ENCODE measurements around the gene RAP1GAP2. TPM values are rescaled to one million over a fixed set of nuclear protein-coding genes. Genes with fewer than 3 reads are reported as not detected.

The RAP1GAP2 gene
- total RNA-seq, 2 experiments from 2014 or later: 0.31 to 0.50 TPM

DNA sequence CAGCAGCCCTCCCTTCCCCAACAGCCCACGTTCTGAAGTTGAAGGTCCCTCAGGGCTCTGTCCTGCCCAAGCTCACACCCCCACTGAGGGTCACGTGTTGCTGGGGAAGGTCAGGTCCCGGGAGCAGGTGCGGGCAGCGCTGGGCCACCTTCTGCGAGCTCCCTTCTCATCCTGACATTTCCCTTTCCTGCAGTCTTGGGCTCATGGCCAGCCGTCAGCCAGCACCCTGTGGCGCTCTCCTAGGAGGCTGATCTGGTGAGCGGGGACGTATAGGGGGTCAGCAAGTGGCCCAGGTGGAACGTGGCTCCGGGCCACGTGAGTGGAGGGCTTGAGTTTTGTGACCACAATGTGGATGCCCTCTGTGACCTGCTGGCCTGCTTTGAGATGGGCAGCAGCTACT lies 73.4 kb downstream of the RAP1GAP2 start:
- no peak for ATAC-seq
- H3K9me3 Mint-ChIP-seq: no peaks in the 10 kb centered on the region
- POLR2A ChIA-PET: no interaction called here
- H3K4me1 Mint-ChIP-seq (ENCODE audit: low read depth): no peaks in the 10 kb centered on the region
- no peak overlapping the region for H3K4me3 Mint-ChIP-seq
- H3K36me3 Mint-ChIP-seq (ENCODE audit: low read depth): no peaks in the 10 kb centered on the region
- CTCF ChIA-PET: no interaction called here
- no peak overlapping the region for H3K27ac Mint-ChIP-seq
- intact Hi-C loops (cut with micrococcal nuclease): no loop called here
- no peaks in the 10 kb centered on the region for H3K27me3 Mint-ChIP-seq
- no peak for DNase-seq
- TF ChIP-seq, protein P1, sequence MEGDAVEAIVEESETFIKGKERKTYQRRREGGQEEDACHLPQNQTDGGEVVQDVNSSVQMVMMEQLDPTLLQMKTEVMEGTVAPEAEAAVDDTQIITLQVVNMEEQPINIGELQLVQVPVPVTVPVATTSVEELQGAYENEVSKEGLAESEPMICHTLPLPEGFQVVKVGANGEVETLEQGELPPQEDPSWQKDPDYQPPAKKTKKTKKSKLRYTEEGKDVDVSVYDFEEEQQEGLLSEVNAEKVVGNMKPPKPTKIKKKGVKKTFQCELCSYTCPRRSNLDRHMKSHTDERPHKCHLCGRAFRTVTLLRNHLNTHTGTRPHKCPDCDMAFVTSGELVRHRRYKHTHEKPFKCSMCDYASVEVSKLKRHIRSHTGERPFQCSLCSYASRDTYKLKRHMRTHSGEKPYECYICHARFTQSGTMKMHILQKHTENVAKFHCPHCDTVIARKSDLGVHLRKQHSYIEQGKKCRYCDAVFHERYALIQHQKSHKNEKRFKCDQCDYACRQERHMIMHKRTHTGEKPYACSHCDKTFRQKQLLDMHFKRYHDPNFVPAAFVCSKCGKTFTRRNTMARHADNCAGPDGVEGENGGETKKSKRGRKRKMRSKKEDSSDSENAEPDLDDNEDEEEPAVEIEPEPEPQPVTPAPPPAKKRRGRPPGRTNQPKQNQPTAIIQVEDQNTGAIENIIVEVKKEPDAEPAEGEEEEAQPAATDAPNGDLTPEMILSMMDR (IDR thresholded peaks at IDR 0.05): no peak

GRCh38 chr17:2871205-2871604 lies 75.0 kb downstream of the RAP1GAP2 start:
- ChIA-PET CTCF (no interaction called here), POLR2A (no interaction called here)
- Mint-ChIP-seq H3K36me3 (ENCODE audit: low read depth) (no peaks in the 10 kb centered on the region), H3K27me3 (no peaks in the 10 kb centered on the region), H3K4me3 (no peak overlapping the region), H3K4me1 (ENCODE audit: low read depth) (no peaks in the 10 kb centered on the region), H3K9me3 (no peaks in the 10 kb centered on the region), H3K27ac (no peak overlapping the region)
- DNase-seq (no peak), ATAC-seq (no peak)
- TF ChIP-seq, protein P1 (IDR thresholded peaks at IDR 0.05): no peak
- intact Hi-C loops (cut with micrococcal nuclease): no loop called here

DNA sequence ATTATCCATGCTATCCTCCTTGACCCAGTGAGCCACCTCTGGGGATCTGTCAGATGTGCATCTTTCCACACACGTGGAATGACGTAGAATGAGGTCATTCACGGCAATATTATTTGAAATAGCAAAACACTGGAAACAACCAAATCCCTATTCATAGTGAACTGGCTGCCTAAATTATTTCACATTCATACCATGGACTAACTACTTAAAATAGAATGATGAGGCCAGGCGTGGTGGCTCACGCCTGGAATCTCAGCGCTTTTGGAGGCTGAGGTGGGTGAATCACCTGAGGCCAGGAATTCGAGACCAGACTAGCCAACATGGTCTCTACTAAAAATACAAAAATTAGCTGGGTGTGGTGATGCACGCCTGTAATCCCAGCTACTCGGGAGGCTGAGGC lies 75.5 kb downstream of the RAP1GAP2 start:
- TF ChIP-seq, protein P1 (IDR thresholded peaks at IDR 0.05): no peak
- H3K27ac Mint-ChIP-seq: no peak overlapping the region
- ChIA-PET POLR2A (no interaction called here), CTCF (no interaction called here)
- no peaks in the 10 kb centered on the region for H3K9me3 Mint-ChIP-seq
- intact Hi-C loops (cut with micrococcal nuclease): no loop called here
- no peak overlapping the region for H3K4me3 Mint-ChIP-seq
- no peaks in the 10 kb centered on the region for H3K4me1 Mint-ChIP-seq (ENCODE audit: low read depth)
- no peaks in the 10 kb centered on the region for H3K27me3 Mint-ChIP-seq
- no peak for DNase-seq
- no peak for ATAC-seq
- H3K36me3 Mint-ChIP-seq (ENCODE audit: low read depth): no peaks in the 10 kb centered on the region

DNA sequence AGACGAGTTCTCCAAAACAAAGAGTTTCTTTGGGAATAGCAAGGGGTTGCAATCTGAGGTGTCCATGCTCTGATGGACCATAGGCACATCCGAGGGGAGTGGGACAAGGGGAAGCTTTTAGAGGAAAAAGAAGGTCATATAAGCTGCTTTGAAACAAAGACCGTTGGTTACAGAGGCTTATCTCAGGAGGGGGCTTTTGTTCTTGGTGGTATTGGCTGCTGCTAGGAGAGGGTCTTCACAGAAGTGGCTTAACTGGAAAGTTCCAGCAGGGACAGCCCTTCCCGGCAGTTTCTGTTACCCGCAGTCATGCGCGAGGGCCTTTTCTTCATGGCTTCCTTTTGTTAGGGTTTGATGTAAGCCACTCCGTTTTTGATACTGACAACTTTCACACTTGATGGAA lies 76.0 kb downstream of the RAP1GAP2 start:
- ATAC-seq (no peak), DNase-seq (no peak)
- CTCF ChIA-PET: no interaction called here
- H3K27ac Mint-ChIP-seq: no peak overlapping the region
- H3K27me3 Mint-ChIP-seq: no peaks in the 10 kb centered on the region
- H3K4me3 Mint-ChIP-seq: no peak overlapping the region
- H3K4me1 Mint-ChIP-seq (ENCODE audit: low read depth): no peaks in the 10 kb centered on the region
- H3K9me3 Mint-ChIP-seq: no peaks in the 10 kb centered on the region
- TF ChIP-seq, protein P1 (IDR thresholded peaks at IDR 0.05): no peak
- intact Hi-C loops (cut with micrococcal nuclease): no loop called here
- no peaks in the 10 kb centered on the region for H3K36me3 Mint-ChIP-seq (ENCODE audit: low read depth)
- POLR2A ChIA-PET: no interaction called here

GRCh38 chr17:2874189-2874686 lies 78.0 kb downstream of the RAP1GAP2 start:
- Mint-ChIP-seq H3K4me3 (no peak overlapping the region), H3K4me1 (ENCODE audit: low read depth) (no peaks in the 10 kb centered on the region), H3K9me3 (no peaks in the 10 kb centered on the region), H3K27ac (no peak overlapping the region), H3K27me3 (no peaks in the 10 kb centered on the region), H3K36me3 (ENCODE audit: low read depth) (no peaks in the 10 kb centered on the region)
- POLR2A ChIA-PET: no interaction called here
- TF ChIP-seq, protein P1 (IDR thresholded peaks at IDR 0.05): no peak
- no peak for ATAC-seq
- intact Hi-C loops (cut with micrococcal nuclease): no loop called here
- CTCF ChIA-PET: interaction anchor here (0.9 kb wide), 1 partner anchor 26 kb away, joined by 5 read pairs; no protein-coding TSS in a partner anchor
- DNase-seq: no peak

All from activated CD8-positive, alpha-beta T cell treated with anti-CD3 and anti-CD28 coated beads for 36 hours (primary cell).